GM13977 (cell line): Measurements from ENCODE around the gene ZBTB21.

Experiments
- DNase-seq: peaks from one replicate; pipeline ENCODE4 v3.0.0; 2012; ENCODE audit warnings: low spot score
- CTCF ChIP-seq: IDR thresholded peaks from 2 replicates; pipeline ENCODE4 v1.5.1; 2012; ENCODE audit warnings: mild to moderate bottlenecking, control low read depth; ENCODE audit not compliant: insufficient read depth; ENCODE audit errors: extremely low read depth, missing control alignments
- in situ Hi-C: fragments of 300-500 bp; cut with MboI; formaldehyde crosslinking; loops from one replicate; pipeline ENCODE4 v1.12.0; 2022; ENCODE audit warnings: low sequenced_read_pairs, low pct_unique_long_range_greater_than_20kb, mixed read lengths, inconsistent platforms; ENCODE audit not compliant: unreplicated experiment

ZBTB21 gene

GRCh38 chr21:42040411-42041180 lies 30.4 kb upstream of the ZBTB21 start:
- DNase-seq: no peak
- no peak for TF ChIP-seq CTCF
- in situ Hi-C loops: no loop called here

GRCh38 chr21:42039911-42040351 lies 29.8 kb upstream of the ZBTB21 start:
- TF ChIP-seq CTCF: no peak
- no peak for DNase-seq
- in situ Hi-C loops: no loop called here

DNA sequence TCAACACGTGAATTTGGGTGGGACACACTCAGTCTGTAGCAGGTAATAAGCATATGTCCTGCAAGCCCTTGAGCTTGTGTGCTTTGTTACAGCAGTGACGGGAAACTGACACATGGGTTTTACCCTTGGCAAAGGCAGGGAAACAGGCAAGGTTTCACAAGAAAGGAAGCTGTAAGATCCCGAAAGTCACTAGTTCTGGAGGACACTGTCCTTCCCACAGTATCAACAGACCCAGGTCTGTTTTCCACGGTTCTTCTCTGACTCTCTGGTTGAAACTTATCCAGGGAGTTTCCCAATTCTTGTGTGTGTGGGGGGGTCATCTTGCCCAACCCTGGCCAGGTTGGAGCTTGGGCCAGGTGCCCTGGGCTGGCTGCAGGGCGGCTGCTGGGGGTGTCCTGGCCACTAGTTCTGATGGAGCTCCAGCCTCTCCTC lies 29.3 kb upstream of the ZBTB21 start:
- no peak for DNase-seq
- in situ Hi-C loops: no loop called here
- TF ChIP-seq CTCF: no peak

DNA sequence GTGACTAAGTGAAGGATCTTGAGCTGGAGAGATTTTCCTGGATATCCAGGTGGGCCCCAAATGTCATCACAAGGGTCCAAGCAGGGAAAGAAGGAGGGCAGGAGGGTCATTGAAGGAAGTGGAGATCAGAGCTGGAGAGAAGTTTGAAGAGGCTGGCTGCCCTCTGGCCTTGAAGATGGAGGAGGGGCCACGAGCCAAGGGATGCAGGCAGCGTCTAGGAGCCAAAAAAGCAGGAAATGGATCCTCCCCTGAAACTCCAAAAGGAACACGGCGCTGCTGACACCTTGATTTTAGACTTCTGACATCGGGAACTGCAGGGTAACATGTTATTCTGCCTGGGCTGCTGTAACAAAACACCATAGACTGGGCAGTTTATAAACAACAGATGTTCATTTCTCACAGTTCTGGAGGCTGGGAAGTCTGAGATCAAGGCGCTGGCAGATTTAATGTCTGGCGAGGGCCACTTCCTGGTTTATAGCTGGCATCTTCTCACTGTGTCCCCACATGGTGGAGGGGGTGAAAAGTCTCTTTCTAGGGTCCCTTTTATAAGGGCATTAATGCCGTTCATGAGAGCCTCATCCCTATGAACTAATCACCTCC lies 28.8 kb upstream of the ZBTB21 start:
- DNase-seq: no peak
- in situ Hi-C loops: no loop called here
- no peak for TF ChIP-seq CTCF

- TF ChIP-seq CTCF: no peak
- in situ Hi-C loops: no loop called here
- DNase-seq: no peak
Measured at GRCh38 chr21:42038393-42038792, 28.2 kb upstream of the ZBTB21 start.

DNA sequence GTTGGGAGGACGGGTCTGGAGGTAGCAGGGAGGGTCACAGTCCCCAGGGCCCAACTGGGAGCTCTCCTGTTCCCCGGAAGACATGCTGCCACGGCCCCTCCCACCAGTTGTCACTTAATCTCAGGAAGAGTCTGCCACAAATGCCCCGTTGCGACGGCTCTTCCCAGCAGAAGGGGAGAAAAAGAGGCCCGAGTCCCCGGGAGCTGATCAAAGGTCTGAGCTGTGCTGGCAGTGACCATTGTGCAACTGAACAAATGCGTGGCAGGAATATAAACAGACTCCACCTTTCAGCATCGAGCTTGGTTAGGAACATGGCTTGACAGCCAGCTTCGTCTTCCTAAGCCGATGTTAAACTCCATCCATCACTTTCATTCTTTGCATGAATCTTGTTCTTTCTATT lies 27.8 kb upstream of the ZBTB21 start:
- TF ChIP-seq CTCF: no peak
- no peak for DNase-seq
- in situ Hi-C loops: no loop called here
